GM12891 (cell line): Measurements from ENCODE around the gene ALKBH6.

ENCODE experiments used
- DNase-seq: peaks from one replicate; pipeline ENCODE4 v3.0.0; 2011; ENCODE audit warnings: low spot score; ENCODE audit not compliant: insufficient read length
- FAIRE-seq: peaks from 2 replicates; lab custom pipeline; 2011; peaks lifted over from hg19 to GRCh38; lab: Jason Lieb, UNC
- PAX5 ChIP-seq: IDR thresholded peaks from 2 replicates; pipeline ENCODE4 v1.6.1; 2011; ENCODE audit warnings: low read length, moderate library complexity, mild to moderate bottlenecking; ENCODE audit not compliant: insufficient read depth, severe bottlenecking
- POLR2A ChIP-seq: IDR thresholded peaks from 2 replicates; pipeline ENCODE4 v1.6.1; 2011; ENCODE audit warnings: low read depth, low read length, control low read depth
- POLR2AphosphoS5 ChIP-seq: IDR thresholded peaks from 2 replicates; pipeline ENCODE4 v1.6.1; 2011; ENCODE audit warnings: low read depth, low read length, control low read depth
- POU2F2 ChIP-seq: IDR thresholded peaks from 2 replicates; pipeline ENCODE4 v1.6.1; 2011; ENCODE audit warnings: low read depth, mild to moderate bottlenecking, control low read depth, low read length, moderate library complexity
- SPI1 ChIP-seq: IDR thresholded peaks from 2 replicates; pipeline ENCODE4 v1.6.1; 2011; ENCODE audit warnings: low read depth, low read length, control low read depth
- TAF1 ChIP-seq: IDR thresholded peaks from 2 replicates; pipeline ENCODE4 v1.6.1; 2011; ENCODE audit warnings: low read depth, low read length, control low read depth

The ALKBH6 gene

DNA sequence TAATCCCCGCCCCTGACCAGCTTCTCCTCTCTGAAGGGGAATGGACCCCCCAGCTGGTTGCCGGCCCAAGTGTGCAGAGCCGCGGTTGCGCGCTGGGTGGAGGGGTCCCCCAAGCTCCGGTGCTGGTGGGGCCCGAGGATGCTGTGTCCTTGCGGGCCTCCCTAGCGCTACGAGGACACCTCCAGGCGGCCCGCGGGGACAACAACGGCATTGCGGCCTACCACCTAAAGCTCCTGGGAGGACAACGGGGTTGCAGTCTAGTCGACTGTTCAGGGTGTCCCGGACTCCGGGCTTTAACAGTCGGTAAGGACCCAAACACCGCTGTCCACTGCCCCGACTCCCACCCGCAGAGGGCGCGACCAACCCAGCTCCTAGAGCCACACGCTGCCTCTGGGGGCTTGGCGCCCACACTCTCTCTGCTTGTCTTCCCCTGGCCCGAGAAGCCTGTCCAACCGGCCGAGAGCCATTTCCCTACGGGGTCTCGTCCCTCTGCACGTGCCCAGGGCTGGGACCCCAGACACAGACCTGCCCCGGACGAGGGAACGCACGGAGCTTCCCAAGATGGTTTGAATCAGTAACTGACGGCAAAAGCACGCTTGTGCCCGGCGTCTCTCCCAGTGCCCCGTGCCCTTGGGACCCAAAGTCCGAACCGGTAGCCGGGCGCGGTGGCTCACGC lies 20.0 kb downstream of the ALKBH6 start:
- no peak for FAIRE-seq
- TF ChIP-seq TAF1 (no peak), SPI1 (no peak), POLR2A (no peak), PAX5 (no peak), POU2F2 (no peak), POLR2AphosphoS5 (no peak)
- peak; percentile 53 for DNase-seq

DNA sequence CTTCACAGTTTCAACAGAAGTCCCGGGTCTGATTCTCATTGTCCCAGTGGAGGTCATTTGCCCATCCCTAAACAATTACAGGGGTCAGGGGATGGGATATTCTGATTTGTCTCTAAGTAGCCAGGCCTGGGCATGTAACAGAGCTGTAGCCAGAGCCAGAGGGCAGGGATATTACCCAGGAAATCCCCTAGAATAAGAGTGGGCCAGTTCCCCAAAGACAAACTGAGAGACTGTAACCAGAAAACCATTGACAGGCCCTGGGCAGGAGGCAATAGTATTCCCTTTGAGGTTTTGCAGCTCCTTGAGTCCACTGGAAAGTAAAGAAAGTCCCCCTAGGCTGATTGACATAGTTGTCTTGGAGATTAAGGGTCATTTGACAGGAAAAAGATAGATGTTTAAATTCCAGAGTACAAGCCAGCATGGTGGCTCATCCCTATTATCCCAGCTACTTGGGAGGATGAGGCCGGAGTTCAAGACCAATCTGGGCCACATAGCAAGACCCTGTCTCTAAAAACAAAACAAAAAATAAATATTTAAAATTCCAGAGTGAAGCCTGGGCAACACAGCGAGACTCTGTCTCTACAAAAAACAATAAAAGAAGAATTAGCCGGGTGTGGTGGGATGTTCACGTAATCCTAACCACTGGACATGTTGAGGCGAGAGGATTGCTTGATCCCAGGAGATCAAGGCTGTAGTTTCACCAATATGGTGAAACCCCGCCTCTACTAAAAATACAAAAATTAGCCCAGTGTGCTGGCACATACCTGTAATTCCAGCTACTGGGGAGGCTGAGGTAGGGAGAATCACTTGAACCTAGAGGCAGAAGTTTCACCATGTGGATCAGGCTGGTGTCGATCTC lies 20.9 kb downstream of the ALKBH6 start:
- no peak for FAIRE-seq
- TF ChIP-seq POLR2A (no peak), PAX5 (no peak), POLR2AphosphoS5 (no peak), SPI1 (peak; percentile 69), TAF1 (no peak), POU2F2 (0 out of 2 replicates have a peak, but pooled peaks have one; percentile 16)
- no peak for DNase-seq

DNA sequence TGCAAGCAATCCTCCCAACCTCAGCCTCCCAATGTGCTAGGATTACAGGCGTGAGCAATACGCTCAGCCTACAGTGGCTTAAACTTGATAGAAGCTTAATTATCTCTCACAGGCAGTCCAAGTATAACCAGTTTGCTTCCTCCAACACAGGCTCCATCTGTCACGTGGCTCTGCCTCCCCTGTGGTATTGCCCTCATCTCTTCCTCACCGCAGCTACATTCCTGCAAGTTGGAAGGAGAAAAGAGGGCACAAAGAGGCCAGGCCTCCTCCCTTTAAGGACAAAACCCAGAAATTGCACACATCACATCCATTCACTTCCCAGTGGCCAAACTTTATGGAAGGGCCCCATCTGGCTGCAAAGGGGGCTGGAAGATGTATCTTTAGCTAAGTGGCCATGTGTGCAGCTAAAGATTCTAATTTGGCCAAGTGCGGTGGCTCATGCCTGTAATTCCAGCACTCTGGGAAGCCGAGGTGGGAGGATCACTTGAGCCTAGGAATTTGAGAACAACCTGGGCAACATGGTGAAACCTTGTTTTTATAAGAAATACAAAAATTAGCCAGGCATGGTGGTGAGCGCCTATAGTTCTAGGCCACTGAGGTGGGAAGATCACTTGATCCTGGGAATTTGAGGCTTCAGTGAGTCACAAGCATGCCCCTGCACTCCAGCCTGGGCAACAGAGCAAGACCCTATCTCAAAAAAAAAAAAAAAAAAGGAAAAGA lies 22.1 kb downstream of the ALKBH6 start:
- FAIRE-seq, result no peak
- DNase-seq, result no peak
- TF ChIP-seq POU2F2 (no peak), POLR2AphosphoS5 (no peak), POLR2A (no peak), SPI1 (no peak), TAF1 (no peak), PAX5 (no peak)

GRCh38 chr19:35990771-35991730 lies 23.0 kb downstream of the ALKBH6 start:
- no peak for TF ChIP-seq POU2F2
- TF ChIP-seq POLR2AphosphoS5, result no peak
- TF ChIP-seq POLR2A, result no peak
- no peak for TF ChIP-seq SPI1
- TF ChIP-seq TAF1, result no peak
- no peak for TF ChIP-seq PAX5
- DNase-seq (no peak), FAIRE-seq (no peak)

DNA sequence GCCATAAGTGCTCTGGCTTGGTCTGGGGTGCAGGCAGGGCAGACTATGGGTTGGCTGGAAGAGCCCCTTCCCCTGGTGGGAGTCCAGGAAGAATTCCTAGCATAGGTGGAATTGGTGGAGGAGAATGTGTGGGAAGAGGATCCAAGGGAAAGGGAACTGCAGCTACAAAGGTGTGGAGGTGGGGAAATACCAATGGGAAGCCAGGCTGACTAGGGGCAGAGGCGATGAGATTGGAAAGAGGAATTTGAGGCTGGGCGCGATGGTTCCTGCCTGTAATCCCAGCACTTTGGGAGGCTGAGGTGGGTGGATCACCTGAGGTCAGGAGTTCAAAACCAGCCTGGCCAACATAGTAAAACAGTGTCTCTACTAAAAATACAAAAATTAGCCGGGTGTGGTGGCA lies 23.9 kb downstream of the ALKBH6 start:
- DNase-seq, result no peak
- no peak for FAIRE-seq
- TF ChIP-seq SPI1, result no peak
- TF ChIP-seq POU2F2, result no peak
- no peak for TF ChIP-seq POLR2AphosphoS5
- no peak for TF ChIP-seq PAX5
- no peak for TF ChIP-seq POLR2A
- TF ChIP-seq TAF1, result no peak

GRCh38 chr19:35988824-35989223 lies 25.2 kb downstream of the ALKBH6 start:
- no peak for TF ChIP-seq POLR2AphosphoS5
- TF ChIP-seq POLR2A, result no peak
- no peak for TF ChIP-seq SPI1
- no peak for TF ChIP-seq PAX5
- no peak for TF ChIP-seq POU2F2
- no peak for TF ChIP-seq TAF1
- FAIRE-seq, result no peak

GRCh38 chr19:35987571-35987896 lies 26.5 kb downstream of the ALKBH6 start:
- FAIRE-seq, result no peak
- no peak for DNase-seq
- TF ChIP-seq SPI1, result no peak
- no peak for TF ChIP-seq PAX5
- no peak for TF ChIP-seq POU2F2
- TF ChIP-seq POLR2A, result no peak
- TF ChIP-seq POLR2AphosphoS5, result no peak

More at GRCh38 chr19:35988824-35989223, 25.2 kb downstream of the ALKBH6 start:
- DNase-seq, result no peak
